KMS-11 (cell line): ENCODE data around the gene HS3ST3A1.

Experiments used
- H2AFZ ChIP-seq: fragments of 200-600 bp; sonication (generic); 2 replicates; pipeline ENCODE4 v1.6.1; 2016; ENCODE audit warnings: antibody characterized with exemption, mixed run types, low read depth
- H3K27ac ChIP-seq: fragments of 200-600 bp; sonication (generic); 2 replicates; pipeline ENCODE4 v1.6.1; 2016; ENCODE audit warnings: mild to moderate bottlenecking, mixed run types
- H3K27me3 ChIP-seq: fragments of 200-600 bp; sonication (generic); 2 replicates; pipeline ENCODE4 v1.6.1; 2017; ENCODE audit warnings: mild to moderate bottlenecking, low read depth, mixed run types, moderate library complexity; ENCODE audit not compliant: insufficient read depth
- H3K36me3 ChIP-seq: fragments of 200-600 bp; sonication (generic); 2 replicates; pipeline ENCODE4 v1.6.1; 2017; ENCODE audit warnings: mild to moderate bottlenecking, mixed run types; ENCODE audit not compliant: insufficient read depth
- H3K4me1 ChIP-seq: fragments of 200-600 bp; sonication (generic); 2 replicates; pipeline ENCODE4 v1.6.1; 2016; ENCODE audit warnings: mild to moderate bottlenecking, low read depth, mixed run types; ENCODE audit not compliant: poor library complexity, severe bottlenecking
- H3K4me2 ChIP-seq: fragments of 200-600 bp; sonication (generic); 2 replicates; pipeline ENCODE4 v1.7.0; 2016; ENCODE audit warnings: mild to moderate bottlenecking, mixed run types
- H3K4me3 ChIP-seq: fragments of 200-600 bp; sonication (generic); IDR thresholded peaks from 2 replicates; pipeline ENCODE4 v1.6.1; 2017; ENCODE audit warnings: low read depth, low read length, mixed read lengths; ENCODE audit not compliant: insufficient read depth
- H3K79me2 ChIP-seq: fragments of 200-600 bp; sonication (generic); 2 replicates; pipeline ENCODE4 v1.6.1; 2016; ENCODE audit warnings: low read depth, mixed run types; ENCODE audit not compliant: insufficient read depth
- H3K9ac ChIP-seq: fragments of 200-600 bp; sonication (generic); 2 replicates; pipeline ENCODE4 v1.6.1; 2016; ENCODE audit warnings: mild to moderate bottlenecking, mixed run types
- H4K20me1 ChIP-seq: fragments of 200-600 bp; sonication (generic); 2 replicates; pipeline ENCODE4 v1.6.1; 2016; ENCODE audit warnings: mild to moderate bottlenecking, mixed run types; ENCODE audit not compliant: insufficient read depth
- CTCF ChIP-seq: fragments of 200-600 bp; sonication (generic); conservative IDR thresholded peaks from 2 replicates; pipeline ENCODE4 v1.6.1; 2017; ENCODE audit warnings: low read depth, mild to moderate bottlenecking, antibody characterized with exemption, low read length, moderate library complexity, mixed read lengths

The HS3ST3A1 gene

GRCh38 chr17:13601776-13602551 is at the start of gene HS3ST3A1:
Gene HS3ST3A1, minus strand, starts transcription at chr17:13601929. Its CDS starts 800 bp downstream, at chr17:13601129.
- Histone ChIP-seq H3K27ac (no peak within 1 kb of the TSS), H3K9ac (no peak within 1 kb of the TSS), H2AFZ (no peak within 1 kb of the TSS), H3K4me2 (no peak within 1 kb of the TSS), H3K4me3 (no peak within 1 kb of the TSS), H3K79me2 (no peaks in the 10 kb centered on the region), H3K27me3 (no peaks in the 10 kb centered on the region), H3K4me1 (no peaks in the 10 kb centered on the region), H4K20me1 (no peaks in the 10 kb centered on the region), H3K36me3 (no peaks in the 10 kb centered on the region)
- TF ChIP-seq CTCF, result no peak

- Histone ChIP-seq H3K27me3 (no peaks in the 10 kb centered on the region), H3K27ac (no peak overlapping the region), H3K36me3 (no peaks in the 10 kb centered on the region), H3K4me3 (no peak overlapping the region), H4K20me1 (no peaks in the 10 kb centered on the region), H3K79me2 (no peaks in the 10 kb centered on the region), H3K4me1 (no peaks in the 10 kb centered on the region), H3K4me2 (no peak overlapping the region), H3K9ac (no peak overlapping the region), H2AFZ (no peak overlapping the region)
- TF ChIP-seq CTCF, result no peak
These were observed 48.5 kb upstream of the HS3ST3A1 start for GRCh38 chr17:13650096-13650675.

- Histone ChIP-seq H2AFZ (no peak overlapping the region), H3K36me3 (no peaks in the 10 kb centered on the region), H3K4me3 (no peak overlapping the region), H3K27me3 (no peaks in the 10 kb centered on the region), H3K79me2 (no peaks in the 10 kb centered on the region), H3K27ac (no peak overlapping the region), H3K4me2 (no peak overlapping the region), H4K20me1 (no peaks in the 10 kb centered on the region), H3K9ac (no peak overlapping the region), H3K4me1 (no peaks in the 10 kb centered on the region)
- TF ChIP-seq CTCF, result no peak
These were observed 45.9 kb upstream of the HS3ST3A1 start for GRCh38 chr17:13647543-13648021.

GRCh38 chr17:13646969-13647542 is 45.3 kb upstream of the HS3ST3A1 start:
- no peak for TF ChIP-seq CTCF
- no peak overlapping the region for H3K9ac ChIP-seq
- H3K4me2 ChIP-seq, result no peak overlapping the region
- no peak overlapping the region for H3K27ac ChIP-seq
- no peaks in the 10 kb centered on the region for H4K20me1 ChIP-seq
- H3K36me3 ChIP-seq, result no peaks in the 10 kb centered on the region
- H2AFZ ChIP-seq, result no peak overlapping the region
- H3K27me3 ChIP-seq, result no peaks in the 10 kb centered on the region
- H3K4me1 ChIP-seq, result no peaks in the 10 kb centered on the region
- no peaks in the 10 kb centered on the region for H3K79me2 ChIP-seq
- no peak overlapping the region for H3K4me3 ChIP-seq
